GM21529 (cell line): ENCODE data around the gene IDUA.

ENCODE experiments used
- ATAC-seq: cut with Tn5 transposase; IDR thresholded peaks from one replicate; pipeline ENCODE4 v1.9.1; 2021; ENCODE audit not compliant: unreplicated experiment

Gene IDUA

DNA sequence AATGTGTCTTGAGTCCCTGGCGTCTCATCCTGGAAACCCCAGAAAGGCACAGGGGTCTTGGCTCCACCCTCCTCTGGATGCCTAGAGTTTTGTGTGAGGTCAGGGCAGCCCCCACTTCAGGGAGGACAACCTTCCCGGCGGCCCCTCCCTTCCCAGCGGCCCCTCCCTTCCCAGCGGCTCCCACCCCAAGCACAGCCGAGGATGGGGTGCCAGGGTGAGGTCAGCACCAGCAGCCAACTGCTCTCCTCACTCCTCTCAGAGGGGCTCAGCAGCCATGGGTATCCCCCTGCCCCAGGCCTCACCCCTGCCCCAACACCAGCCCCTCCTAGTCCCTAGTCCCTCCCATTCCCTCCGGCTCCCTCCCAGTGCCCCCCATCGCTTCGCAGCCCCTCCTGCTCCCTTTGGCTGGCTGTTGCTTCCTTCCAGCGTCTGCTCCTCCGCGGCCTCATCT lies 30.9 kb upstream of the IDUA start:
- no peak for ATAC-seq

DNA sequence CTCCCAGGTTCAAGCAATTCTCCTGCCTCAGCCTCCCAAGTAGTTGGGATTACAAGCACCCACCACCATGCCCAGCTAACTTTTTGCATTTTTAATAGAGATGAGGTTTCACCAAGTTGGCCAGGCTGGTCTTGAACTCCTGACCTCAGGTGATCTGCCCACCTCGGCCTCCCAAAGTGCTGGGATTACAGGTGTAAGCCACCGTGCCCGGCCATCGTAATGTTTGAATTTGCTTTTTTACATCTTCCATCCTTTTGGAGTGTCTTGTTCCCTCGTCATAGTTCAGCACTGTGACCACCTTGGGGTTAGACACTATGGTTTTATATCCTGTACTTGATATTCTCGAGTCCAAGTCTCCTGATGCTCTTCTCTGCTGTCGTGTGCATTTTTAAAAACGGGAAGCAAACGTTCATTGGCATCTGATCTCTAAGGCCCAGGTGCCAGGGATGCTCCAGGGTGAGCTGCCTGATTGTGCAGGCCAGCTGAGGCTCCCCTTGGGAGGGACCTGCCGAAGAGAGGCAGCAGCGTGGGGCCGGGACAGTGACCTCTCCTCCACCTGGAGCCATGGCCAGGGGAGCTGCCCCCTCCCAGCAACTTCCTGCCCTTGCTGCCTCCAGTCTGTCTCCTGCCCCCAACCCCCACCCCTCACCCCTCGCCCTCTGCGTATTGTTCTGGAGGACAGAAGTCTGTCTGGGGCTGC lies 30.2 kb upstream of the IDUA start:
- no peak for ATAC-seq

DNA sequence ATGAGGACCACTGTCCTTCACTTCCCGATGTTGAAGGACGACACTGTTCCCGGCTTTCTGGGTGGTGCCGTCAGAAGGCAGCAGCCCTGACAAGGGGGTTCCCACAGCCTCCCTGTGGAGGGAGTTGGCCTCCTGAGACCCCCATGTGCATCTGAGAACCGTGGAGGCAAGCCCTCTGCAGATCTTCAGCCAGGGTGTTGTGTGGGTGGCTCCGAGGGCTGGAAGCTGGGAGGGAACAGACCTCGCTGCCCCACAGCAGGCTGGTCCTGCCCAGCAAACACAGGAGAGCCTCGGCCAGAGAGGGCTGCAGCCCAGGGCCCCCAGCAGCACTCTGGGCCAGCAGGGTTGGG lies 29.6 kb upstream of the IDUA start:
- no peak for ATAC-seq

DNA sequence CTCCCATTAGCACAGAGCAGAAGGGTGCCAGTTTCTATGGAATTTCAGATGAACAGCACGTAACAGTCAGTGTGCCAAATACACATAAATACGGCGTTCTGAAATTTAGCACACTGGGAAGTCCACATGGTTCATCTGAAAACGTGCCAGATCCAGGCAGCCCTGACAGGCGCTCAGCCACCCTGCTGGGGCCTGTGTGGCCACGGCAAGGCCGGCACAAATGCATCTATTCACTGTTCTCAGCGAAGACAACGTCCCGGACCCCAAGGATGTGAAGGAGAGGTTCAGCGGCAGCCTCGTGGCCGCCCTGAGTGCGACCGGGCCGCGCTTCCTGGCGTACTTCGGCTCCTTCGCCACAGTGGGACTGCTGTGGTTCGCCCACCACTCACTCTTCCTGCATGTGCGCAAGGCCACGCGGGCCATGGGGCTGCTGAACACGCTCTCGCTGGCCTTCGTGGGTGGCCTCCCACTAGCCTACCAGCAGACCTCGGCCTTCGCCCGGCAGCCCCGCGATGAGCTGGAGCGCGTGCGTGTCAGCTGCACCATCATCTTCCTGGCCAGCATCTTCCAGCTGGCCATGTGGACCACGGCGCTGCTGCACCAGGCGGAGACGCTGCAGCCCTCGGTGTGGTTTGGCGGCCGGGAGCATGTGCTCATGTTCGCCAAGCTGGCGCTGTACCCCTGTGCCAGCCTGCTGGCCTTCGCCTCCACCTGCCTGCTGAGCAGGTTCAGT lies 29.1 kb upstream of the IDUA start:
- ATAC-seq = no peak

DNA sequence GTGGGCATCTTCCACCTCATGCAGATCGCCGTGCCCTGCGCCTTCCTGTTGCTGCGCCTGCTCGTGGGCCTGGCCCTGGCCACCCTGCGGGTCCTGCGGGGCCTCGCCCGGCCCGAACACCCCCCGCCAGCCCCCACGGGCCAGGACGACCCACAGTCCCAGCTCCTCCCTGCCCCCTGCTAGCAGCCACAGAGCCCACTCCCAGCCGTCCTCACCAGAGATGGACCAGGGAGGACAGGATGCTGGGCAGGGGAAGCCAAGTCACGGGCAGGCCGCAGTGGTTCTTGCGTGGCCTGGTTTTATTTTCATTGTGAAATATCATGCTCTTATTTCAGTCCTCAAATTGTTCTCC lies 28.6 kb upstream of the IDUA start:
- ATAC-seq = no peak

DNA sequence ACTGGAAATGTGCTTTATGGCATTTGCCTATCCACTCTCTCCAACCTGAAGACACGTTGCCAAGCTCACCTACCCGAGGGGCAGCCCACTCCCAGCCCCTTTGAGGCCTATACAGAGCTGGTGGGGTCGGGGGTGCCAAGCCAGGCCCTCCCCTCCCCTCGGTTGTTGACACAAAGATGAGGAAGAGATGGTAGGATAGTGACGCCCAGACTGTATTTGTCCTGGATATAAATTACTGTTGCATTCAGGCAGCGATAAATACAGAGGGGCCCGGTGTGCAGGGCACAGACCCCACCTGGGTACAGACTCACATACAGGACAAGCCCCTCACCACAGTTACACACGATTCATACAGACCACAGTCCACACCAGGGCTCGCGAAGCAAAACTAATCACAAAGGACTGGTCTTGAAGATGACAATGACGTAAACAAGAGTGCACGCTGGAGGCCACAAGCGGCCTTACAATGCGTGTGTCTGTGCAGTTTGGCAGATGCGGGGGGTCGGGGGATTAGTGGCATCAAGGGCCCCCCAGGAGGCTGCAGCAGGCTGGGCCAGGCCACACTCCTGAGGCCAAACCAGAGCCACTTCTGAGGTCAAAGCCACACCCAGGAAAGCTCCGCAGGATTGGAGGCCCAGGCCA lies 28.0 kb upstream of the IDUA start:
- no peak for ATAC-seq

DNA sequence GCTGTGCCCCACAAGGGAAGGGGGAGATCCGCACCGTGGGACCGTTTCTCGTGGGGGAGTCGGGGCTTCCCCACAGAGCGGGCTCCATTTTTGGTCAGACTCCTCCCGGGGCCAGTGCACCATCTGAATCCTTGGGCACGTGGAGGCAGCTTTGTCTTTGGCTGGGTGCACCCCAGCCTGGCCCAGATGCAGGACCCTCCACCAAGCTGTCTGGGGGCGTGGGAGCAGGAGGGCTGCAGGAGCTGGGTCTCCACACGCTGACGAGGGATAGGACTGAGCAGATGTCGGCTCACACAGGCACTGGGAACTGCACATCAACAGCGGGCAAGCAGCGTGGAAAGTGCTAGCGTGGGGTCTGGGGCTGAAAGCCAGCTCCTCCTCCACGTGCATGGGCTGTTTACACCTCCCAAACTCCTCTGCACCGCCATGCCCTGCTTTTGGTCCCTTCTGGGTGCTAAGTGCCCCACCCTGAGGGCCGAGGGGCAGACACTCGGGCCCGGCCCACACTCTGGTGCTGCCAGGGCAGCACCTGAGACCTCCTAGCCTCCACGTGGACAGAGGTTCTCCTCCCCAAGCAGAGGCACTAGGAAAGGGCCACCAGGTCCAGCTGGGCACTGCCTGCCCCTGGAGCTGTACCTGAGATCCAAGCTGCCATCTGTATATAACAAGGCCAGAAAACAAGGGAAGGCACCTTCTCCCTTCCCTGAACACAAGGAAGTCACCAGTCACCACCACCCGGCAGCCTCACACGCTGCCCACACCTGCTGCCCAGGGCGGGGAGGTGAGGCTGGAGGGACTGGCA lies 27.3 kb upstream of the IDUA start:
- ATAC-seq = no peak

DNA sequence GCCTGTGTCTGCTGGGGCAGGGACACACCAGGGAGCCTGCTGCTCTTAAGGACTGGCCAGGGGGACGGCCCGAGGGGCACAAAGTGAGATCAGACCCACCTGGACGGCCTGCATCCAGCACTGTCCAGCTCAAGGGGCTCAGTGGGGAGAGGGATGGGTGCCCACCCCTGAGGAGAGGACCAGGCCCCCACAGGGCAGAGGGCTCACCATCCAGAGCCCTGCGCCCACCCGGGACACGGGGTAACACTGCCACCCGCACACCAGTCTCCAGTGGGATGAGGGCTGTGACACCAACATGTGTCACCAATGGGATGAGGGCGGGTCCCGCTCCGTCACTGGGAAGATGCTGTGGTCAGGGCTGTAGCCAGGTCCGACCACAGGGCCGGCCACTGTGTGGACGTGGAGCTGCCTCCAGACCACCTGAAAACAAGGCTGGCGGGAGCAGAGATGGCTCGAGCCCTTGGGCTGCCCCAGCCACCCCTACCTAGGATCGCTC lies 26.7 kb upstream of the IDUA start:
- ATAC-seq = no peak

DNA sequence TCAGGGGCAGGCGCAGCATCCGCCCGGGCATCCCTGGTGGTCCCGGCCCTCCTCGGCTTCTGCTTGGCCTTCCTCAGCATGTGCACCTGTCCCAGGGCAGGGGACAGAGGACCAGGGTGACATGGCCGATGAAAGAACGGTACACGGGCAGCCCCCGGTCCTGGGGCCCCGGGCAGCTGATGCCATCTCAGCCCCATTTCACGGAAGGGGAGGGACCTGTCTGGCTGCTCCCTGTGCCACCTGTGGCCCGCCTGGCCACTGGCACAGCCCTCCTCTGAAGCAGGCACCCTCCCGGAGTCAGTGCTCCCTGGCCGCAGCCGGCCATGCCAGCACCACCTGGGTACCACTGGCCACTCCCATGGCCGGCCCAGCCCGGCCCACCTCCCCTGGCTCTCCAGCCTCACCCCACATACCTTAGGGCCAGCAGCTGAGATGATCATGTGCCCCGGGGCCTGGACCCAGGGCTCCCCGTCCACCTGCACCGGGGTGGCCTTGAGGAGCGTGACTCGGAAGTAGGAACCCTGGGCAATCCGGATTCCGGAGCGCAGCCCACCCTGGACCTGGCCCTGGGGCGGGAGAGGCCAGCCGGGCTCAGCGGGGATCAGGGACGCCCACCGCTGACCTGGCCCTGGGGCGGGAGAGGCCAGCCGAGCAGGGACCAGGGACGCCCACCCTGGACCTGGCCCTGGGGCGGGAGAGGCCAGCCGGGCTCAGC lies 26.1 kb upstream of the IDUA start:
- ATAC-seq = no peak

DNA sequence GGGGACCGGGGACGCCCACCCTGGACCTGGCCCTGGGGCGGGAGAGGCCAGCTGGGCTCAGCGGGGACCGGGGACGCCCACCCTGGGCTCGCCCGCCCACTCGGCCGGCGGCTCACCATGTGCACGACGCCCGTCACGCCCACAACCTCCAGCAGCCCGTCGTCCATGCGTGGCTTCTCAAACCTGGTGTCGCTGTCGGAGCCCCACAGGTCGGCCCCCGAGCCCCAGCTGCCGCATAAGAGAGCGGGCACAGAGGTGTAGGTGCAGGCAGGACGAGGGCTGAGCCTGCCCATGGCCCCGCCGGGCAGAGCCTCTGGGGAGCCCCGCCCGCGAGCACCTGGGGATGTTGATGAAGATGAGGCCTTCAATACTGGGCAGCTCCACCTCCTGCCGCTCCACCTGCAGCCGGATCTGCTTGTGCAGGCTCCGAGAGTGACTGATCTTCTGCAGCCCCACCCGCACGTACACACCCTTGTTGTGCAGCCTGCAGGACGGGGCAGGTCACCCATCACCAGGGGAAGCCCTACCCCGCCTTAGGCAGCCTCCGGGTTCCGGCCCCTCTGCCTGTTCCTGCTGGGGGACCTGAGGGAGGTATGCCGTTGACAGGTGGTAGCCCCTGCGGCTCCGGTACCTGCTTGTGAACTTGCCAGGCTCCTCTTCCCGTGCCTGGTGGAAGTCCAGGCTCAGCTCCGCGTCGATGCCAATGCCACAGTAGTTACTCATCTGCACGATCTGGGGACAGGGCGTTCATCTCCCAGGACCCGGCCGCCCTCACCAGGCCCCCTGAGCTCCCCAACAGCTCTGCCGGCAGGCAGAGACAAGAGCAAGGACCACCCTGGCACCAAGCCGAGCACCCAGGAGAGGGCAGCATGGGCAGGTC lies 25.3 kb upstream of the IDUA start:
- ATAC-seq = no peak

DNA sequence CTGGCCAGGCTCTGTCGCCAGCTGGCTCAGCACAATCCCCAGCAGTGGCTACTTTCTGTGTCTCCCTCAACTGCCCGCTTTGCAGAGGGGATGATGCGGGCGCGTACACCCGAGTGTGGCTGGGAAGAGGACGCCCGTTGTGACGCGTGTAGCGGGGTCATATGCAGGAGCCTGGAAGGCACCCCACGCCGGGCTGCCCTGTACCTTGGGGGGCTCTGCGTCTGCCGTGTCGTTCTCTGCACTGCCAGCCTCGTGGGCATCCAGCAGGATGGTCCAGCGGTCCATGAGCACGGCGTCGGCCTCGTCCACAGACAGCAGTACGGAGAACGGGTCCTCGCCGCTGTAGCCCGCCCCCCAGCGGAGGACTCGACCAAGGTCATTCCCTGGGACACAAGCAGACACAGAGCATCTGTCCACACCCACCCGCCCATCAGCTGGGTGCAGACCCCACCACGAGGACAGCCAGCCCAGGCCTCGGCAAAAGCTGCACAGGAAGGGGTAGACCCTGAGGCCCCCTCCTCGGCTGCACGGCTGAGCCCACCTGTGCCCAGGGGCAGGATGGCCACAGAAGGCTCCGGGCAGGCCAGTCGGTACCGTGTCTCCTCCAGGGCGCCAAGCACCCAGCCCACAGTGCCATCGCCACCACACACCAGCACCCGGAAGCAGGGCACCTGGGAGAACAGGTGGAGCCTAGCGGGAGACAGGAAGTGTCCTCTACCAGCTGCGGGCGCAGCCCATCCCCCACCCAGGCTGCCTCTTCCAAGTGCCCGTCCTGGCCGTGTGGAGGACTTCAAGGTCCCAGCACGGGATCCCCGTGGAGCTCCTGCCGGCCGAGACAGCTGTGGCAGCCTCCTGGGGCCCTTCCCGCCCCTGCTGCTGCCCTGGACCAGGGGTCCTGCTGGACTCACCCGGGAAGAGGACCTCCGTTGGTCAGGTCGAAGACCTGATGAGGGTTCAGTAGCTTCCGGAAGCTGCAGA lies 24.3 kb upstream of the IDUA start:
- no peak for ATAC-seq

DNA sequence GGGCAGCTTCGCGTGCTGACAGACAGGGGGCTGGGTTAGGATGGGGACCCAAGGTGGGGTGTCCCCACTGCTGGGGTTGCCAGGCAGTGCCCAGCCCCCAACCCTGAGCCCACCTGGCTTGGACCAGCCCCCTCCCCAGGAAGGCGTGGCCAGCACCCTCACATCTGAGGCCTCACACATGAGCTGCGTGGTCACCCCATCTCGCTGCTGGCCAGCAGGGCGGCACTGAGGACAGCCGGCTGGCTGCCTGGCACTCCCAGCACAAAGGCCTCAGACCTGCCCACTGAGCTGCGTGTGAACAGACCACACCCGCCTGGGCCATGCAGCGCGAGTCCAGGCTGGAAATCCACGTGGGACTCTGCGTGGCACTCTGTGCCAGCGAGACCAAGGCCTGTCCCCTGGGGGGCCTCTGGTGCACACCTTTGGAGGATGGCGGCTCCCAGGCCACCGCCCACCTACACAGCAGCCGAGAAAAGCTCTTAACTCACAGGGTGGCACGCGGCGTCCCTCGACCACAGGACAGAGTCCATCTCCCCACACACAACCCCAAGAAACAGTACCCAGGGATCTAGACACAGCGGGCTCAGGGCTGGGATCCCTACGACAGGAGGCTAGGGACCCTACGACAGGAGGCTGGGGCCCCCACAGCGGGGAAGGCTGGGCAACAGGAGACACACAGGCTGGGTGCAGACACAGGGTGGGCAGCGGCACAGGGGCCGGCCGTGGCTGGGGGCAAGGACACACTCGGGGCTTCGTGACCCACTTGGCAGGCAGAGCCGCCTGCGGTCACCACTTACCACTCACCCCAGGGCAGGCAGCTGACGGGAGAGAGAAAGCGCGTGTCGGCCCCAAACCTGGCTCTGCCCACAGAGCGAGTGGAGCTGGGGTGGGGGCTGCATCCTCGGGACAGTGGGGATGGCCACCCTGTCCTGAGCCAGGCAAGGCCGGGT lies 23.3 kb upstream of the IDUA start:
- no peak for ATAC-seq

DNA sequence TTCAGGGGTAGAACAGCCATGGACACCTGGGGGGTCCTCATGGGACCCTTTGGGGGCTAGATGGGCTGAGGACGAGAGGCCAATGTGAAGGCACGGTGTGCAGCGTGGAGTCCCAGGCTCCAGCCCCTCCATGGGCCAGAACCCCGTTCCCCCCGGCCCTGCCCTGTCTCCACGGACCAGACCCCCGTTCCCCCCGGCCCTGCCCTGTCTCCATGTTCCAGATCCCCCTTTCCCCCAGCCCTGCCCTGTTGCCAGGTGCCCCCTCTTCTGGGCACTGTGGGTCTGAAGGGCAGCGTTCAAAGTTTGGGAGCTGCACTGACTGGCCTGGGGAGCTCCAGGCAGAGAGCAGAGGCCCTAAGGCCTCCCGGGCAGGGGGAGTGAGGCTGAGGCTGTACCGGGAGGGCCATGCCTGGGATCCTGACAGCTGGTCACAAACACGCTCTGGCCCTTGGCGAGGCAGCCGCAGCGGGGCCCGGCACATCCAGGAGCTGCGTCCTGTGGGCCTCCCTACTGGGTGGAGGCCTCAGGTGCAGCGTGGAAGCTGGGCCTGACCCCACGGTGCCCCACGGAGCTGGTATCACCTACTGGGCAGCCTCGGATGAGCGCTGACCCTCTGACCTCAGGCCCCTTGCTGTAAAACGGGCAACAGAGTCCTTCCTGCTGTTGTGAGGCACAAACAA lies 22.4 kb upstream of the IDUA start:
- no peak for ATAC-seq

DNA sequence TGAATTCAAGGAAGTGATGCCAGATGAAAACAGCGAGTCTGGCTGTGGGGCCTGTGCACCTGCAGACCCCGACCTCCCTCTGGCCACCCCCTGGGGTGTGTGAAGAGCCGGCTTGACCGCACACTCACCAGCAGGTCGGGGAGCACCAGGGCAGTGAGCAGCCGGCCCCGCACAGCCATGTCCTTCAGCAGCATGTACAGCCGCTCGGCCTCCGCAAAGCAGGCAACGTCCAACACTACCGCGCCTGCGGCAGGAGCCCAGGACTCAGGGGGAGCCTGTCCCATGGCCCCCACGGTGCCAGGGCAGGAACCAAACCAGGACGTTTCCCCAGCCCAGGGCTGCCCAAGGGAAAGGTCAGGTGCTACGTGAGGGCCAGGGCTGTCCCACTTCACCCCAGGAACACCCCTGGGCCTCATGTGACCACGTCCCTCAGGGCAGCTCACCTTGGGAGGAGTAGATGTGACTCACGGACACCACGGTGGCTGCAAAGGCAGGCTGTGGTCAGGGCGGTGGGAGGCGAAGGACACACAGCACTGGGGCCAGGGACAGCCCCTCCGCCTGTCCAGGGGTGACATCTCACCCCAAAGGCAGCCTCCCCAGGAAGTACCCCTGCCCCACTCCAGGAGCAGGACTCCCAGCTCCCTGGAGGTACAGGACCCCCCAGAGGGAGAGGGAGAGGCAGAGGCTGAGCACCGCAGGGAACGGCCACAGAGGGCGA lies 21.6 kb upstream of the IDUA start:
- no peak for ATAC-seq

DNA sequence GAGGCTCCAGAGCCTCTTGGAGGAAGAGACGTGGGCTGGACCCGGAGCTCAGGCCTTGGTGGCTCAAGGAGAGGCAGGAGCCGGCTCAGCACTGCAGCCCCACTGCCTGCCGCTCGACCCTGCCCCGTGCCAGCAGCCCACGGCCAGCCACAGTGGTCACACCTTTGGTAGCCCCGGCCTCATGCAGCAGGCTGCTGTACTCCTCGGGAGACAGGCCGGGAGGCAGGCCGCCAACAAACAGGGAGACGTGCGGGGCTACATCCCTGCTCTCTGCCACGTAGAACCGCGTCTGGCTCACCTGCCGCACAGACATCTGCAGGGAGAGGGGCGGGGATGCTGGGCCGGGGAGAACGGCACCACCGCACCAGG lies 21.1 kb upstream of the IDUA start:
- no peak for ATAC-seq
